ENCODE data around the gene MYLK2.
"Not testable (repeated sequence)": the region's sequence is repeated elsewhere in the genome, so short reads cannot be mapped to it uniquely, and the experiment has no call there.

MYLK2 gene

GRCh38 chr20:31801508-31801907 lies 17.6 kb upstream of the MYLK2 start:
- Histone ChIP-seq H3K36me3 (ENCODE audit: control insufficient read depth in 2 of 2, insufficient read depth in 2 of 2, low read length in 2 of 2) (no peaks in the 10 kb centered on the region), H3K4me3 (ENCODE audit: low read length in 2 of 2) (no peak overlapping the region), H3K9me3 (ENCODE audit: control insufficient read depth in 2 of 2, low read length in 2 of 2) (no peaks in the 10 kb centered on the region), H3K4me1 (ENCODE audit: control insufficient read depth, insufficient read depth, low read length) (peaks cover 4% of the 10 kb centered on the region), H3K27ac (ENCODE audit: low read length) (no peak overlapping the region), H3K27me3 (ENCODE audit: control insufficient read depth in 1 of 2, insufficient read depth in 2 of 2, low read length in 2 of 2) (no peaks in the 10 kb centered on the region), H3K9ac (ENCODE audit: low read length in 2 of 2) (no peak overlapping the region)

DNA sequence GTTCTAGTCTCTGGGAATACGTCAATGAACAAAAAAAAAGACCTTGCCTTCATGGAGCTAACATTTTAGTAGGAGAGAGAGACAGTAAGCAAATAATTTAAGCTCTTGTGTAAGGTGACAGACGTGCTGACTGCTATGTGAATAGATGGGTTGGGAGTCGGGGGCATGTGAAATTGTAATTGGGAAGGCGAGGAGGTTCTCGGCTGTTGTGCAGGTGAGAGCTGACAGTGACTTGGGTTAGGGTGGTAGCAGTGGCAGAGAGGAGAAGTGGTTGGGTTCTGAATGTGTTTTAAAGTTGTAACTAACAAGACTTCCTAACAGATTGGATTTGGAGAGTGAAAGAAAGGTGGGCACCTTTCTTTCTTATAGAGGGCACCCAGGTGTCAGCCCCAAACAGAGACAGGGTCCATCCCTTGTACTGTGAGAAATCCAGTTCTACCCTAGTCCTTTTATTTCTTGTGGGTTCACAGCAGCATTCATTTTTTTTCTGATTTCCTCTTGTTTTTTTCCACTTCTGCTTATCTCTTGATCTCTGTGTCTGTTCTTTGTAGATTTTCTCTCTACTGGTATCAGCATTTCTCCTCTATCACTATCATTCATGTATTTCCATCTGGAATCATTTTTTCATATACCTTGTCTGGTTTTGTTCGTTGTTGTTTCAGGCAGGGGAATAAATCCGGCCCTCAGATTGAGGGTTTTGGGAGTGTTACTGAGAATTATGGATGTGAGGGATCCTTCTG lies 15.4 kb upstream of the MYLK2 start:
- no peak overlapping the region for H3K27ac ChIP-seq (ENCODE audit: low read length)
- H3K9ac ChIP-seq (ENCODE audit: low read length in 2 of 2) = no peak overlapping the region
- peaks cover 5% of the 10 kb centered on the region for H3K4me1 ChIP-seq (ENCODE audit: control insufficient read depth, insufficient read depth, low read length)
- H3K27me3 ChIP-seq (ENCODE audit: control insufficient read depth in 1 of 2, insufficient read depth in 2 of 2, low read length in 2 of 2) = no peaks in the 10 kb centered on the region
- no peaks in the 10 kb centered on the region for H3K9me3 ChIP-seq (ENCODE audit: control insufficient read depth in 2 of 2, low read length in 2 of 2)
- H3K36me3 ChIP-seq (ENCODE audit: control insufficient read depth in 2 of 2, insufficient read depth in 2 of 2, low read length in 2 of 2) = no peaks in the 10 kb centered on the region
- H3K4me3 ChIP-seq (ENCODE audit: low read length in 2 of 2) = no peak overlapping the region

- no peaks in the 10 kb centered on the region for H3K36me3 ChIP-seq (ENCODE audit: control insufficient read depth in 2 of 2, insufficient read depth in 2 of 2, low read length in 2 of 2)
- peaks cover 5% of the 10 kb centered on the region for H3K4me1 ChIP-seq (ENCODE audit: control insufficient read depth, insufficient read depth, low read length)
- no peak overlapping the region for H3K27ac ChIP-seq (ENCODE audit: low read length)
- H3K9ac ChIP-seq (ENCODE audit: low read length in 2 of 2) = no peak overlapping the region
- no peak overlapping the region for H3K4me3 ChIP-seq (ENCODE audit: low read length in 2 of 2)
- H3K27me3 ChIP-seq (ENCODE audit: control insufficient read depth in 1 of 2, insufficient read depth in 2 of 2, low read length in 2 of 2) = no peaks in the 10 kb centered on the region
- no peaks in the 10 kb centered on the region for H3K9me3 ChIP-seq (ENCODE audit: control insufficient read depth in 2 of 2, low read length in 2 of 2)
Observed at GRCh38 chr20:31806564-31807355, 12.4 kb upstream of the MYLK2 start.

DNA sequence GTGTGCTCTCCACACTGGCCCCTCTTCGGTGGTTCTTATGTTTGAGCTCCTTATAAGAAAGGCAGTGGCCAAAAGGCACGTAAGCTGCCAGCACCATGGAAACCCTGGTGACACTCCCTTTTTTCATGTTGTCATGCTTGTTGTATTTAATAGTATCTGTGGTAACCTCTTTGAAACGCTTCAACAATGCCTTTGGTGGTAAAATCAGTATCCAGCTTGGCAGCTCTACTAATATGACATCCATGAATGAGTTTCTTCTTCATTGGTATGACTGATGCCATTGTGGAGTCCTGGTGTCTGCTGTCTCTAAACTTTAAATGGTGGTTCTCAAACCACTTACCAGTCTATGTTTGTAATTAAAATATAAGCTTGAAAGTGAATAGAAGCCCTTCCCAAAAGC lies 10.7 kb upstream of the MYLK2 start:
- no peak overlapping the region for H3K27ac ChIP-seq (ENCODE audit: low read length)
- no peaks in the 10 kb centered on the region for H3K36me3 ChIP-seq (ENCODE audit: control insufficient read depth in 2 of 2, insufficient read depth in 2 of 2, low read length in 2 of 2)
- no peak overlapping the region for H3K9ac ChIP-seq (ENCODE audit: low read length in 2 of 2)
- H3K4me1 ChIP-seq (ENCODE audit: control insufficient read depth, insufficient read depth, low read length) = peaks cover 10% of the 10 kb centered on the region
- H3K27me3 ChIP-seq (ENCODE audit: control insufficient read depth in 1 of 2, insufficient read depth in 2 of 2, low read length in 2 of 2) = no peaks in the 10 kb centered on the region
- H3K9me3 ChIP-seq (ENCODE audit: control insufficient read depth in 2 of 2, low read length in 2 of 2) = no peaks in the 10 kb centered on the region
- no peak overlapping the region for H3K4me3 ChIP-seq (ENCODE audit: low read length in 2 of 2)

DNA sequence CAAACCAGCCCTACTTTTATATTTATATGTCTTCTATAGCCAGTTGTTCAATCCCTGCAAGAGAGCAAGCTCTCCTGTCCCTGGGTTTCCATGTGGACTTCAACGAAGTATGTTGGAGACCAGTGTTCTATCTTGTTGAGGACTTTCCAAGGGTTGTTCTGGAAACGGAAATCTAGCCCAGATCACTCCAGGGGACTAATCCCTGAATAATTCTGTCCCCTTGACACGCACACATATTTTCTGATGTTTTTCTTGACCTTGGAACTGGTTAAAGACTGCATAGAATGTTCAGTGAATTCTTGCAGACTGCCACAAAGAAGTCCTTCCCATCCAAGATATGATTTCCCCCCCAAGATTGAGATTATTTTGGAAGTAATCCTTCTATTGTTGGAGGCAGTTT lies 9.5 kb upstream of the MYLK2 start:
- H3K9ac ChIP-seq (ENCODE audit: low read length in 2 of 2) = no peak overlapping the region
- H3K27ac ChIP-seq (ENCODE audit: low read length) = no peak overlapping the region
- no peaks in the 10 kb centered on the region for H3K9me3 ChIP-seq (ENCODE audit: control insufficient read depth in 2 of 2, low read length in 2 of 2)
- peaks cover 10% of the 10 kb centered on the region for H3K4me1 ChIP-seq (ENCODE audit: control insufficient read depth, insufficient read depth, low read length)
- no peak overlapping the region for H3K4me3 ChIP-seq (ENCODE audit: low read length in 2 of 2)
- no peaks in the 10 kb centered on the region for H3K27me3 ChIP-seq (ENCODE audit: control insufficient read depth in 1 of 2, insufficient read depth in 2 of 2, low read length in 2 of 2)
- H3K36me3 ChIP-seq (ENCODE audit: control insufficient read depth in 2 of 2, insufficient read depth in 2 of 2, low read length in 2 of 2) = no peaks in the 10 kb centered on the region

GRCh38 chr20:31811198-31811597 lies 8.0 kb upstream of the MYLK2 start:
- H3K4me3 ChIP-seq (ENCODE audit: low read length in 2 of 2) = no peak overlapping the region
- peaks cover 12% of the 10 kb centered on the region for H3K4me1 ChIP-seq (ENCODE audit: control insufficient read depth, insufficient read depth, low read length)
- no peaks in the 10 kb centered on the region for H3K36me3 ChIP-seq (ENCODE audit: control insufficient read depth in 2 of 2, insufficient read depth in 2 of 2, low read length in 2 of 2)
- H3K9me3 ChIP-seq (ENCODE audit: control insufficient read depth in 2 of 2, low read length in 2 of 2) = no peaks in the 10 kb centered on the region
- H3K9ac ChIP-seq (ENCODE audit: low read length in 2 of 2) = no peak overlapping the region
- no peaks in the 10 kb centered on the region for H3K27me3 ChIP-seq (ENCODE audit: control insufficient read depth in 1 of 2, insufficient read depth in 2 of 2, low read length in 2 of 2)
- no peak overlapping the region for H3K27ac ChIP-seq (ENCODE audit: low read length)

- H3K4me1 ChIP-seq (ENCODE audit: control insufficient read depth, insufficient read depth, low read length) = peaks cover 8% of the 10 kb centered on the region
- no peaks in the 10 kb centered on the region for H3K36me3 ChIP-seq (ENCODE audit: control insufficient read depth in 2 of 2, insufficient read depth in 2 of 2, low read length in 2 of 2)
- H3K27ac ChIP-seq (ENCODE audit: low read length) = no peak overlapping the region
- H3K4me3 ChIP-seq (ENCODE audit: low read length in 2 of 2) = no peak overlapping the region
- H3K9ac ChIP-seq (ENCODE audit: low read length in 2 of 2) = no peak overlapping the region
- no peaks in the 10 kb centered on the region for H3K27me3 ChIP-seq (ENCODE audit: control insufficient read depth in 1 of 2, insufficient read depth in 2 of 2, low read length in 2 of 2)
- H3K9me3 ChIP-seq (ENCODE audit: control insufficient read depth in 2 of 2, low read length in 2 of 2) = no peaks in the 10 kb centered on the region
Observed at GRCh38 chr20:31811796-31812728, 7.1 kb upstream of the MYLK2 start.

- Histone ChIP-seq H3K9ac (ENCODE audit: low read length in 2 of 2) (no peak overlapping the region), H3K27ac (ENCODE audit: low read length) (no peak overlapping the region), H3K4me1 (ENCODE audit: control insufficient read depth, insufficient read depth, low read length) (peaks cover 8% of the 10 kb centered on the region), H3K9me3 (ENCODE audit: control insufficient read depth in 2 of 2, low read length in 2 of 2) (no peaks in the 10 kb centered on the region), H3K27me3 (ENCODE audit: control insufficient read depth in 1 of 2, insufficient read depth in 2 of 2, low read length in 2 of 2) (no peaks in the 10 kb centered on the region), H3K4me3 (ENCODE audit: low read length in 2 of 2) (no peak overlapping the region), H3K36me3 (ENCODE audit: control insufficient read depth in 2 of 2, insufficient read depth in 2 of 2, low read length in 2 of 2) (no peaks in the 10 kb centered on the region)
Observed at GRCh38 chr20:31813611-31814010, 5.5 kb upstream of the MYLK2 start.

GRCh38 chr20:31814142-31814541 lies 5.0 kb upstream of the MYLK2 start:
- not testable (repeated sequence) for H3K9ac ChIP-seq (ENCODE audit: low read length in 2 of 2); H3K27ac ChIP-seq (ENCODE audit: low read length); H3K27me3 ChIP-seq (ENCODE audit: control insufficient read depth in 1 of 2, insufficient read depth in 2 of 2, low read length in 2 of 2); H3K4me1 ChIP-seq (ENCODE audit: control insufficient read depth, insufficient read depth, low read length); H3K36me3 ChIP-seq (ENCODE audit: control insufficient read depth in 2 of 2, insufficient read depth in 2 of 2, low read length in 2 of 2); H3K9me3 ChIP-seq (ENCODE audit: control insufficient read depth in 2 of 2, low read length in 2 of 2); H3K4me3 ChIP-seq (ENCODE audit: low read length in 2 of 2)

DNA sequence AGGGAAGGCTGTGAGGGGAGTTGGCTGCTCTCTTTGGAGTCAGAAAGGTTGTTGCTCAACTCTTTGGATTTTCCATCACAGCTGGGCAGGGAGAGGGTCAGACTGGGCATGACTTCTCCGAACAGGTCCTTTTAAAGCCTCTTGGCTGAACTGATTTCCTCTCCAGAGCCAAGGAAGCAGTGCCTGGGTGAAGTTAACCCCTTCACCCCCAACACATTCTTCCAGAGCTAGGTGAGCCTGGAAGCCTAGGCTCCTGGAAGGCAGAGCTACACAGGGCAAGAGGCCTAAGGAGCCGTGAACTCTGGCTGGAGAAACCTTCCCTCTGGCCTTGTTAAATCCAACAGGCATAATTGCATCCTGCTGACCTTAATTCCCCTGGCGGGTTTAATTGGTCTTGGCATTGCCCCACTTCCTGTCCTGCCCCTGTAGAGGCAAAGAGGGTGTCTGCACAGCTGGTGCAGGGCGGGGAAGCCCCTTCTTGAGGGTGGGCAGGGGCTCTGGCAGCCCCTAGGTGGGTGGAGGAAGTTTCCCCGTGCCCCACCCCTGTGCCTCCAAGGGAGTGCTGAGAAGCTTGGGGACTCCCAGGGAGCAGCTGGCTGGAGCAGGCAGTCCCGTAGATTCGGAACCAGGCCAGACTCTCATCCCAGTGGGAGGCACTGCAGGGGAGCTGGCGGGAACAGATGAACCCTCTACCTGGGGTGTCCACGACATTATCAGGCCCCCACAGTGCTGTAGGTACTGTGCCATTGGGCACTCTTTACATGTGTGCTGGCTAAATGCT lies 3.6 kb upstream of the MYLK2 start:
- H3K9me3 ChIP-seq (ENCODE audit: control insufficient read depth in 2 of 2, low read length in 2 of 2) = no peaks in the 10 kb centered on the region
- no peaks in the 10 kb centered on the region for H3K36me3 ChIP-seq (ENCODE audit: control insufficient read depth in 2 of 2, insufficient read depth in 2 of 2, low read length in 2 of 2)
- H3K4me3 ChIP-seq (ENCODE audit: low read length in 2 of 2) = no peak overlapping the region
- H3K9ac ChIP-seq (ENCODE audit: low read length in 2 of 2) = no peak overlapping the region
- H3K27me3 ChIP-seq (ENCODE audit: control insufficient read depth in 1 of 2, insufficient read depth in 2 of 2, low read length in 2 of 2) = no peaks in the 10 kb centered on the region
- no peak overlapping the region for H3K27ac ChIP-seq (ENCODE audit: low read length)
- H3K4me1 ChIP-seq (ENCODE audit: control insufficient read depth, insufficient read depth, low read length) = peaks cover 8% of the 10 kb centered on the region
